Stimulated activated CD8-positive, alpha-beta memory T cell treated with anti-CD3 and anti-CD28 coated beads, Interleukin-2, amount 100 ng/mL, for 1 hour (primary cell): Measurements from ENCODE around the gene VEGFA.

Experiments used
- DNase-seq, 2 donors: peaks; one replicate each; pipeline ENCODE4 v3.0.0-alpha.2; 2020; ENCODE audit warnings: low read depth in 2 of 2

The VEGFA gene

DNA sequence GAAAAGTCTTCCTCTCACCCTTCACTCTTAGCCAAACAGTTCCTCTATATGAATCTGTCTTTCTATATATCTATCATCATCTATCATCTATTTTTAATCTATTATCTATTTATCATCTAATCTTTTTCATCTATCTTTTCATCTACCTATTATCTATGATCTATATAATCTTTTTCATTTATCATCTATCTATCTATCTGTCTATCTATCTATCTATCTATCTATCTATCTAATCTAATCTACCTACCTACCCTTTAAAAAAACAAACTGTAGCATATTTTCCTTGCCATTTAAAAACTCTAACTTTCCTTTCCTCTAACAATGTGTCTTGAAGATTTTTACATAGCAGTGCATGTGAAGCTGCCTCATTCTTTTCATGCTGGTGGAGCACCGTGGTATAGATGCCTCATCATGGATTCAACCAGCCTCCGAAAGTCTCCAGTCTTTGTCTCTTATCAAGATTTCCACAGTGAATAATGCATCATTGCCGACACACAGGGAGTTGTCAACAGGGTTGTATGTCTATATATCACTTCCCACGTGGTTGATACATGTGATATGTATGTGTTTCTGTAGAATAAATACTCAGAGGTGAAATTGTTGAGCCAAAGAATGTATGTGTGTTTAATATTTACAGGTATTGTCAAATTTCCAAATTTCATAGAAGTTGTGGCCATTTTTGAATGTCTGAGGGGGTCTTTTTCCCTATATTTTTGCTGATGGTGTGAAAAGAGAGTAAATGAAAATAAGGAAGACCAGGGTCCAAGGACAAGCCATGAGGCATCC is 51.3 kb downstream of the VEGFA start:
- no peak for DNase-seq

DNA sequence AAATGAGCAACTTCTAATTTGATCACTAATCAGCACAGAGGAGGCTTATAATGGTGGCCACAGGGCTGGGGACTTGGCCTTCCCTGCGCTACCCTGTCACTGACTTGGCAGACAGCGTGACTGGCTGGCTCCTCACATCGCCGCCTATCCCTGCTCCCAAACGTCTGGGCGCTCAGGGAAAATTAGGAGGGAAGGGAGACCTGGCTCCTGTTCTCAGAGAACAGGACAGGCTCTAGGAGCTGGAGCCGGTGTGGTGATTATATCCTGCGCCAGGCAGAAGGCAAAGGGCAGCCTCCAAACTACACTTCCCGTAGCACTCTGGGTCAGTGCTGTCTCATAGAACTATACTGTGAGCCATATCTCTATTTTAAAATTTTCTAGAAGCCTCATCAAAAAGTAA is 53.4 kb downstream of the VEGFA start:
- DNase-seq, result no peak

DNA sequence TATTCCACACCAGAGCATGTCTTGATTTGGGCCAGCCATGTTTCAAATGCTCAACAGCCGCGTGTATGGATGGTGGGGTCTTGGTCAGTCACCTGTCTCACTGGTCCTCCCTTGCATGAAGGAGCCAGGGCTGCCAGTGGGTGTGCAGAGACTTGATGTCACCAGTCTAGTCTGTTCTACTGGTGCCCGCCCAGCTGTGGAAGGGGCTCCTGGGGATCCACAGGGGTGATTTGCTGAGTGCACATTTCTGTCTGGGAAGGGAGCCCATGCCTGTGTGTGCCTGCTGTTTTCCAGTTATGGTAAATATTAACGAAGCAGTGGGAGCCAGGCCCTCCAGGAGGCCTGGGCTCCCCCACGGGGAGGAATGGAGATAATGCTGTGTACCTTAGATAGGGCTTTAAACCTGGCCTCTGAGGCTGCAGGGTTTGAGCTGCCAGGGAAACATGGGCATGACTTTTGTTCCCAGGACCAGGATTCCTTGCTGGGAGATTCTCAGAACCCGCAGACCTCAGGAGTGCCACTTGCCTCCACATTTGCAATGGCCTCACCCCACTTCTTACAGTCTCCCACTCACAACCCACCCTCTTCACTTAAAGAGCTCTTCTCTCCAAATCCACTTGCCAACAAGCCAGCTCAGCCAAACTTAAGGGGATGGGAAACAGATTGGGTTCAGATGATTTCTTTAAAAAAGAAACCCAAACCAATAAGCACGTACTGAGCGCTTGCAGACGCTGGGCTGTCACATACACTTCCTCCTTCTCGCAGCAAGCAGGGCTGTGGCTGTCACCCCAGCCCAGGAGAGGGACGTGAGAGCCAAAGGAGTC is 54.1 kb downstream of the VEGFA start:
- no peak for DNase-seq

GRCh38 chr6:43824703-43825064 is 54.7 kb downstream of the VEGFA start:
- DNase-seq, result no peak

DNA sequence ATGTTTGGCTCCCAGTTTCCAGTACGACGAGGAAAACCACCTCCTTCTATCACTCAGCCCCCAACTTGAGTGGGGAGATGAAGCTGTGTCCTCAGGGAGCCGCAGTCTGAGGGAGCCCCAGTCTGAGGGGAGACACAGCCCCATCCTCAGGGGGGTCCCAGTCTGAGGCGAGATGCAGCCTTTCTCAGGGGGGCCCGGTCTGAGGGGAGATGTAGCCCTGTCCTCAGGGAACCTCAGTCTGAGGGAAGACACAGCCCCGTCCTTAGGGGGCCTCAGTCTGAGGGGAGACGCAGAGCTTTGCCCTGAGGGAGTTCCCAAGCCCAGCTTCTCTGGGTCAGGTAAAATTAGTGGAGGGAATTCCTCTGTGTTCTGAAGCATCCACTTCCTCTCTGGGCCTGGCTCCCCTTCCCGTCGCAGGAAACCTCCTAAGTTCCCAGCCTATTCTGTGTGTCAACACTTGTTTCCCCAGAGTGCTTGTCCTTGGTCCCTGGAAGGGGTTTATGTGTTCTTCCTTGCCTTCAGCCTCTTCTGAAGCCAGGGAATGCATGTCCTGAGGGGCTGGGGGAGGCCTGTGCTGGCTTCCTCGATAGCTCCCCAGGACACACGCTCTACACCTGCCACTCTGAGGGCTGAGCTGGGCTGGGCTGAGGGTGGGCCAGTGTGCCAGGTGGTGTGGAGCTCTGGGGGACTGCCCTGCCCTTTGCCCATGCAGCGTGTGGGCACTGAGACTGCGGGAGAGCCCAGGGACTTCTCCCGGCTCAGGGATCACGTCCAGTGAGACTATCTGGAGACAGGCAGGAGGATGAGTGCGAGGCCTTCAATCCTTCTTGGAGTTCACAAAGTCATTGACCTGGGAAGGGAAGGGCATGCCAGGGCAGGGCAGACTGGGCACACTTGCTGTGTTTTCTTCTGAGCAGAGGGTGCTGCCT is 55.4 kb downstream of the VEGFA start:
- no peak for DNase-seq

DNA sequence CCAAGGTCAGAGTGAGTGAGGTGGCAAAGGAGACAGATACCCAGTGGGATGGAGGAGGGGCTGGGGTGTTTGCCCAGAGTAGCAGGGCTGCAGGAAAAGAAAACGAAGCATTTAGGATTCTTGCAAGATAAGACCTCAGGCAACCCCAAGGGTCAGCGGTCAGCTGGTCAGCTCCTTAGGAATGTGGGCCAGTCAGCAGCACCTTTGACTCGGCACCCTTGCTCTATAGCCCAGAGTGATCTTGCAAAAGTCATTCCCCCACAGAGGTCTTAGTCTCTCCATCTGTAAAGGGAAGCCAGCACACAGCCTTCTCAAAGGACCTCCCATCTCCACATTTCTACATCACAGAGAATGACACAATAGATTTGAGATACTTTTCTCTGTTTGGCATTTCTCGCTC is 56.7 kb downstream of the VEGFA start:
- DNase-seq, result no peak

DNA sequence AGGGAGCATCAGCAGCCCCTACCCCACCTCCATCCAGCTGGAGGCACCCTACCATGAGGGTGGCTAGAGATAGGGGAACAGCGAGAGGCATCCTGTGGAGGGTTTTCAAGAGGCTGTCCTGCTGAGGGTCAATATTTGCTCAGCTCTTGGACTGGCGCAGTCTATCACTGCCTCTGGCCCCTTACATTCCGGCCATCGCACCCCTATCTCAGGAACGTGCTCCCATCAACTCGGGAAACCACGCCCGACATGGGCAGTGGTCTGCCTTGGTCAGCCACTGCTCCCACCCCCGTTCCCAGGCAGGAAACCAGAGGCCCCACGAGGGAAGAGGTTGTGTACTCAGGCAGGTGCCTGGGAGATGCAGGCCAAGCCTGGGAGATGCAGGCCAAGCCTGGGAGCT is 57.9 kb downstream of the VEGFA start:
- no peak for DNase-seq

DNA sequence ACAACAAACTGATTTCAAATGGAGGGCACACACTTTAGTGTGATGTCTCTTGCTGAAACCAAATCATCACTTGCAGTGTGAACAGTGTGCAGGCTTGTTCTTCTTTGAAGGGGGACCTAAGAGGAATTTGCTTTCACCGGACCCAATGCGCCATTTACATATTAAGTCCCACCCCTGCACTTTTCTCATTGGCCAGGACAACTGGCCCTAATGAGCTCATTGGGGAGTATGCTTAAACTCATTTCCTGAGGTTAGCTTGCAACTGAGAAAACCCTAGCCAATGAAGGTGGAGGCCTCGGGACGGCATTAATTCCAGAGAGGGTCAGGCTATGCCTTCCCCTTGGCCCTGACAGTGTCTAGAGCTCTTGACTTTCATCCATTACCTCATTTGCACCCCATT is 58.7 kb downstream of the VEGFA start:
- DNase-seq, result no peak

- DNase-seq, result no peak
Observed at GRCh38 chr6:43829470-43829869, 59.5 kb downstream of the VEGFA start.

DNA sequence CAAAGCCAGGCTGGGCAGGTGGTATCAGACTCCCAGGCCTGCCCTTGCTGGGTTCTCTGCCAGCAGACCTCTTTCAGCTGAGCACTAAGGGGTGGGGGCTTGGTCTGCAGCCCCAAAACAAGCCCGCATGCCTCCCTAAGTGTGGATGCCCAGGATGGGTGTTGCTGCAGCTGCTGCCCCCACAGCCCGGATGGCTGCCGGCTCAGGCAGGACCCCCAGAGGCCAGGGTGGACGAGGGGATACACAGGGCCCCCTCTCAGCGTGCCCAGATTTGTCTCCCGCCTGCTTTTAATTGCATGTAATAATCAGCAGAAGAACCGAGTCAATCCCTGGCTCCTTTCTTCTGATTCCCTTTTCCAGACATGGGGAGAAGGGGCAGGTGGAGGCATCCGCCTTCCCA is 60.8 kb downstream of the VEGFA start:
- no peak for DNase-seq

GRCh38 chr6:43831191-43831590 is 61.2 kb downstream of the VEGFA start:
- DNase-seq, result no peak

GRCh38 chr6:43833223-43833995 is 63.4 kb downstream of the VEGFA start:
- no peak for DNase-seq

DNA sequence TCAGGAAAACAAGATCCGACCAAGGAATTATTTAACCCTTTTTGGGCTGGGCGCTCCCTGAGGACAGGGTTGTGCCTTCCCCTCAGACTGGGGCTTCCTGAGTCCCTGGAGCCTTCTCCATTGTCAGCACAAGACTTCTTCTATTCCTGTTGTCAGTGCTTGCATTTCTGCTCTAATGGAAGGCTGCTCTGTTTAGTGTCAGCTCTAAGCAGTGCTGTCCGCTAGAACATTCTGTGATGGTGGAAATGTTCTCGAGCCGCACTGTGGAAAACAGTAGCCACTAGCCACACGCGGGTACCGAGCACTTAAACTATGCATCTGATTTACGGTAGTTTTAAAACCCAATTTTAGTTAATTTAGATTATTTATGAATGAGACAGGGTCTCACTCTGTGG is 64.0 kb downstream of the VEGFA start:
- DNase-seq, result no peak

DNA sequence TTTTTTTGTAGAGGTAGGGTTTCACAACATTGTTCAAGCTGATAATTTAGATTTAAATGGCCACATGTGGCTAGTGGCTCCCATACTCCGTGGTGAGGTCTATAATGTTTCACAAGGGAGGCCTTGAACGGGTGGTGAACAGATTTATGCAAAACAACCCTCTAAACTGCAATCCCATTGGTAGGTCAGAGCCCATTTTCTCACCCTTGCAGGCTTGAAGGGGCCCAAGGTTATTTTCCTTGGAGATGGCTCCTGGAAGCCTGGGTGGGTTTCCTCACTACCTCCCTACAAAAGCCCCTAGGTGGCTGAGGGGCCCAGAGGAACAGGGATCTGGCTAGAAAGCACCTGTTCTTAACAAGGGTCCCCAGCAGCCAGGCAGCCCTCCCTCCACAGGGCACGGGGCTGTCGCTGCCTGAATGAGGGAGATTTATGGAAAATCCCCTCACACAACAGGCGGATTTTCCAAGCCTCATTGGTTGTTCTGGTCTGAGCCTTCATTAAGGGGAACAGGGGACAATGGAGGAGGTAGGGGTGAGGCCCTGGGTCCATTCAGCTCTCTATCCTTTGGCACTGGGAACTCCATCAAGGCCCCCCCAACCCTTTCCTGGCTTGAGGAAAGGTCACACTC is 64.6 kb downstream of the VEGFA start:
- DNase-seq, result no peak

DNA sequence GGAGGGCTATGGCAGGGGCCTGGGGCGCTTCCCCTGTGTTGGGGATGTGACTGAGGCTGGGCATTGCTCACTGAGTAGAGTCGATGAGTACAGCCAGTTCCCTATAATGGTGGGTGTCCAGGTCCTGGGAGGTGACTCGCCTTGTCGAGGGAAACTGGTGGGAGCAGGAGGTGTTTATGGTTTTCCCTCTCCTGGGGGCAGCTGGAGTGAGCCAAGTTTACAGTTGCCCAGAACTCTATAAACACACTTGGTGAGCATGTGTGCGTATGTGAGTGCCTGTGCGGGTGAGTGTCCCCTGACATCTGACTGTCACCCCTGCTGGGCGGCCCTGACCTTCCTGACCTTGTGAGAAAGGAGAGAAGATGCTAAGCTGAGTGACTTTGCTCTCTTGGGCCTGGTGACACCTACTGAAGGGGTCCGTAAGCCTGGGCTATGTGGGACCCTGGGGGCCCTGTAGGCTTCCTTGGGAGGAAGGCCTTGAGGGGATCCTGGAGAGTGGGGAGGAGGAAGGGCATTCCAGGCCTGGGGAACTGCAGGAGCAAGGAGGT is 65.9 kb downstream of the VEGFA start:
- DNase-seq, result no peak
